SU-DHL-6 (cell line): Measurements from ENCODE around the gene RNF38.

Experiments
- H2AFZ ChIP-seq: fragments of 200-600 bp; sonication (generic); 2 replicates; pipeline ENCODE4 v1.6.1; 2014; ENCODE audit warnings: low read depth, mild to moderate bottlenecking, moderate library complexity, mixed read lengths, antibody characterized with exemption, low read length; ENCODE audit not compliant: severe bottlenecking
- H3F3A ChIP-seq: fragments of 200-600 bp; shearing (Covaris generic); 2 replicates; pipeline ENCODE4 v1.6.0; 2016; ENCODE audit warnings: antibody characterized with exemption, mild to moderate bottlenecking; ENCODE audit not compliant: insufficient read depth
- H3K27ac ChIP-seq: fragments of 200-600 bp; sonication (generic); 2 replicates; pipeline ENCODE4 v1.5.1; 2016; ENCODE audit warnings: low read depth, mild to moderate bottlenecking, low read length, moderate library complexity, mixed read lengths
- H3K27me3 ChIP-seq: fragments of 200-600 bp; sonication (generic), shearing (Covaris generic); 2 replicates; pipeline ENCODE4 v1.6.0; 2014; ENCODE audit warnings: mild to moderate bottlenecking, low read length
- H3K36me3 ChIP-seq: fragments of 200-600 bp; sonication (generic); 2 replicates; pipeline ENCODE4 v1.6.1; 2014; ENCODE audit warnings: mild to moderate bottlenecking, low read length, mixed read lengths
- H3K4me2 ChIP-seq: fragments of 300-600, 200-600 bp; shearing (Covaris generic), sonication (generic); 2 replicates; pipeline ENCODE4 v1.6.0; 2014; ENCODE audit warnings: low read length, low read depth, mild to moderate bottlenecking; ENCODE audit not compliant: poor library complexity, severe bottlenecking
- H3K4me3 ChIP-seq: fragments of 200-600 bp; sonication (generic); 2 replicates; pipeline ENCODE4 v1.5.1; 2014; ENCODE audit warnings: antibody characterized with exemption, low read length, mild to moderate bottlenecking, mixed read lengths; ENCODE audit not compliant: insufficient read depth, poor library complexity, severe bottlenecking
- H3K79me2 ChIP-seq: fragments of 200-600 bp; sonication (generic); 2 replicates; pipeline ENCODE4 v1.6.1; 2014; ENCODE audit warnings: mild to moderate bottlenecking, low read length, moderate library complexity; ENCODE audit not compliant: insufficient read depth
- H3K9ac ChIP-seq: fragments of 200-600 bp; sonication (generic); 2 replicates; pipeline ENCODE4 v1.7.0; 2014; ENCODE audit warnings: mild to moderate bottlenecking, low read length
- H3K9me2 ChIP-seq: fragments of 200-600 bp; sonication (generic); replicated peaks from 2 replicates; pipeline ENCODE4 v1.6.1; 2014; ENCODE audit warnings: low read length; ENCODE audit not compliant: insufficient read depth
- H3K9me3 ChIP-seq: fragments of 200-600 bp; sonication (generic); 2 replicates; pipeline ENCODE4 v1.6.1; 2014; ENCODE audit warnings: low read length, mixed read lengths; ENCODE audit not compliant: insufficient read depth
- H4K20me1 ChIP-seq: fragments of 200-600 bp; sonication (generic); 2 replicates; pipeline ENCODE4 v1.6.1; 2014; ENCODE audit warnings: low read depth, mild to moderate bottlenecking, antibody characterized with exemption, low read length, moderate library complexity, mixed read lengths
- EZH2phosphoT487 ChIP-seq: fragments of 200-600 bp; sonication (generic), shearing (Covaris generic); conservative IDR thresholded peaks from 2 replicates; pipeline ENCODE4 v1.6.1; 2018; ENCODE audit warnings: mild to moderate bottlenecking, antibody characterized with exemption, low read length, moderate library complexity, mixed read lengths
- TF ChIP-seq, protein P1 (sequence below): fragments of 200-600 bp; sonication (generic); IDR thresholded peaks from one replicate; pipeline ENCODE4 v1.5.1; 2017; ENCODE audit warnings: antibody characterized with exemption, mild to moderate bottlenecking, low read length, moderate library complexity; ENCODE audit not compliant: insufficient read depth, poor library complexity, severe bottlenecking

RNF38 gene

DNA sequence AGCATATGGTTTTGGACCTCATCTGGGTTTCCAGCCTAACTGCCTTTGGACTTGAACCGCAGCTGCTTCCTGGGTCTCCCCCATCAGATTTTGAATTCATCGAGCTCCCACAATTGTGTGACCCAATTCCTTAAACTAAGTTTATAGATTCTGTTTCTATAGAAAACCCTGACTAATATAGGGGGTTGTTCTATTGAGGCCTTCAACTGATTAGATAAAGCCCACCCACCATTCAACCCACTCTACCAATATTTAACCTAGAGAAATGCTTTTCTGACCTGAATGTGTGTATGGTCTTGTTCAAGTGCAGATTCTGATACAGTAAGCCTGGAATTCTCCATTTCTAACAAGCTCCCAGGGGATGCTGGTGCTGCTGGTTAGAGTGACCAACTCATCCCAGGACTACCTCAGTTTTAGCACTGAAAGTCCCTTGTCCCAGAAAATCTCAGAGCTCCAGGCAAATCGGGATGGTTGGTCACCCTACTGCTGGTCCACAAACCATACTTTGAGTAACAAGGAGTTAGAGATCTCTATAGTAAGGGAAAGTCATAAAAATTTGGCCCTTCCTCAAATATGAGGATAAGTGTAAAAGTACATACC lies 110.1 kb downstream of the RNF38 start:
- Histone ChIP-seq H3K36me3 (no peaks in the 10 kb centered on the region), H3K9me2 (no peaks in the 10 kb centered on the region), H2AFZ (no peak overlapping the region), H3K27ac (no peak overlapping the region), H3K9ac (no peak overlapping the region), H4K20me1 (no peaks in the 10 kb centered on the region), H3F3A (no peaks in the 10 kb centered on the region), H3K79me2 (no peaks in the 10 kb centered on the region), H3K9me3 (no peaks in the 10 kb centered on the region), H3K27me3 (no peaks in the 10 kb centered on the region), H3K4me3 (no peak overlapping the region), H3K4me2 (no peak overlapping the region)
- TF ChIP-seq, protein P1, sequence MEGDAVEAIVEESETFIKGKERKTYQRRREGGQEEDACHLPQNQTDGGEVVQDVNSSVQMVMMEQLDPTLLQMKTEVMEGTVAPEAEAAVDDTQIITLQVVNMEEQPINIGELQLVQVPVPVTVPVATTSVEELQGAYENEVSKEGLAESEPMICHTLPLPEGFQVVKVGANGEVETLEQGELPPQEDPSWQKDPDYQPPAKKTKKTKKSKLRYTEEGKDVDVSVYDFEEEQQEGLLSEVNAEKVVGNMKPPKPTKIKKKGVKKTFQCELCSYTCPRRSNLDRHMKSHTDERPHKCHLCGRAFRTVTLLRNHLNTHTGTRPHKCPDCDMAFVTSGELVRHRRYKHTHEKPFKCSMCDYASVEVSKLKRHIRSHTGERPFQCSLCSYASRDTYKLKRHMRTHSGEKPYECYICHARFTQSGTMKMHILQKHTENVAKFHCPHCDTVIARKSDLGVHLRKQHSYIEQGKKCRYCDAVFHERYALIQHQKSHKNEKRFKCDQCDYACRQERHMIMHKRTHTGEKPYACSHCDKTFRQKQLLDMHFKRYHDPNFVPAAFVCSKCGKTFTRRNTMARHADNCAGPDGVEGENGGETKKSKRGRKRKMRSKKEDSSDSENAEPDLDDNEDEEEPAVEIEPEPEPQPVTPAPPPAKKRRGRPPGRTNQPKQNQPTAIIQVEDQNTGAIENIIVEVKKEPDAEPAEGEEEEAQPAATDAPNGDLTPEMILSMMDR, result no peak
- no peak for TF ChIP-seq EZH2phosphoT487

DNA sequence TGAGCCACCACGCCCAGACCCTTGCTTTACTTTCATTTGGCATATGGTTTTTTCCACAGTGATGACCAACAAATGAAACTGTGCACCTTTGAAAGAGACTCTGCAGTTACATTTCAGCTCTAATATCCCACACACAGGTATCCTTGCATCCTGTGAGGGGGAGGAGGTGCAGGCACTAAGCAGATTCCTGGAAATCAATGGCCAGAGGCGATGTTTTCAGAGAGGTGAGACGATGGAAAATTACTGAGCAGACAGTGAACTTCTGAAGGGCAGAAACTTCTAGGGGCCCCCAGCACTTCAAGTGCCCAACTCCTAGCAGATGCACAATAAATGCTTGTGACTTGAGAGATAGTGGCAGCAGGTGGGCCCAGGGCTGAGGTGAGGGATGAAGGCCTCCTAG lies 112.0 kb downstream of the RNF38 start:
- TF ChIP-seq, protein P1, result no peak
- TF ChIP-seq EZH2phosphoT487, result no peak
- Histone ChIP-seq H3K9me3 (no peaks in the 10 kb centered on the region), H3K79me2 (no peaks in the 10 kb centered on the region), H2AFZ (no peak overlapping the region), H3K9me2 (no peaks in the 10 kb centered on the region), H3K4me3 (no peak overlapping the region), H3K27ac (no peak overlapping the region), H3K27me3 (no peaks in the 10 kb centered on the region), H3K9ac (no peak overlapping the region), H3K4me2 (no peak overlapping the region), H4K20me1 (no peaks in the 10 kb centered on the region), H3K36me3 (no peaks in the 10 kb centered on the region), H3F3A (no peaks in the 10 kb centered on the region)
